A549 (cell line): ENCODE results near the gene GRAMD2B. TPM values are rescaled to one million over a fixed set of nuclear protein-coding genes. Genes with fewer than 3 reads are reported as not detected.

Experiments
- ATAC-seq, 2 experiments: fragments of 200-7000 bp in 1 of 2; fragments of >200 bp in 1 of 2; cut with Nextera tagmentation in 1 of 2; cut with Tn5 transposase in 1 of 2; 3 replicates each; pipeline versions ENCODE4 v1.8.0 to v1.9.1; 2018 to 2020; ENCODE audit warnings: mild to moderate bottlenecking in 1 of 2, moderate library complexity in 1 of 2
- CTCF ChIA-PET: fragments of 300-600 bp; sonication (Branson Sonifier 250); formaldehyde crosslinking; extraction: SDS; loops from one replicate; lab custom pipeline; 2021; ENCODE audit warnings: antibody characterized with exemption, inconsistent platforms; lab: Yijun Ruan, JAX
- POLR2A ChIA-PET: fragments of 350-600 bp; formaldehyde crosslinking; extraction: SDS; loops from one replicate; lab custom pipeline; 2021; ENCODE audit warnings: antibody characterized with exemption, inconsistent platforms; lab: Yijun Ruan, JAX
- DNase-seq, 2 experiments: peaks; one replicate each; pipeline versions ENCODE4 v3.0.0 to v3.0.0-alpha.2; 2011 to 2016; ENCODE audit warnings: low read depth in 1 of 2, low spot score in 1 of 2
- FAIRE-seq: peaks from 2 replicates; lab custom pipeline; 2011; peaks lifted over from hg19 to GRCh38; lab: Jason Lieb, UNC
- H3K27ac ChIP-seq, 2 experiments: fragments of >200 bp; sonication (Bioruptor Twin); formaldehyde crosslinking; 3 replicates each; pipeline ENCODE4 v1.5.1; 2016 to 2017
- H3K4me1 ChIP-seq: fragments of >200 bp; sonication (Bioruptor Twin); formaldehyde crosslinking; 3 replicates; pipeline ENCODE4 v1.6.1; 2016
- H3K4me2 ChIP-seq: fragments of >200 bp; sonication (Bioruptor Twin); formaldehyde crosslinking; 3 replicates; pipeline ENCODE4 v1.6.1; 2016
- H3K4me3 ChIP-seq: fragments of >200 bp; sonication (Bioruptor Twin); formaldehyde crosslinking; 3 replicates; pipeline ENCODE4 v1.5.1; 2016
- H3K9me3 ChIP-seq: fragments of >200 bp; sonication (Bioruptor Twin); formaldehyde crosslinking; 3 replicates; pipeline ENCODE4 v1.6.1; 2016
- BHLHE40 ChIP-seq: IDR thresholded peaks from 2 replicates; pipeline ENCODE4 v1.6.1; 2012; ENCODE audit warnings: low read depth, low read length, inconsistent platforms
- CBX2 ChIP-seq: fragments of 200-600 bp; sonication (generic); IDR thresholded peaks from 2 replicates; pipeline ENCODE4 v1.6.1; 2016; ENCODE audit warnings: low read depth, mild to moderate bottlenecking, borderline replicate concordance
- CEBPB ChIP-seq, 2 experiments: fragments of >200 bp in 1 of 2; sonication (Bioruptor Twin) in 1 of 2; formaldehyde crosslinking in 1 of 2; IDR thresholded peaks; 2 replicates each; pipeline ENCODE4 v1.6.1; 2012 to 2016
- EHF ChIP-seq: fragments of 250-450 bp; sonication (Bioruptor Pico); IDR thresholded peaks from 2 replicates; pipeline ENCODE4 v1.5.0; 2020; ENCODE audit warnings: mild to moderate bottlenecking
- EHMT2 ChIP-seq: fragments of 200-600 bp; sonication (generic); IDR thresholded peaks from 2 replicates; pipeline ENCODE4 v1.6.1; 2016; ENCODE audit warnings: antibody characterized with exemption, low read depth, mild to moderate bottlenecking, moderate library complexity
- FOSL2 ChIP-seq, 2 experiments: fragments of 450-650 bp in 1 of 2; fragments of >200 bp in 1 of 2; sonication (Bioruptor Twin) in 1 of 2; formaldehyde crosslinking; IDR thresholded peaks; 2 replicates each; pipeline versions ENCODE4 v1.5.0 to v1.6.1; 2016 to 2020; ENCODE audit warnings: mild to moderate bottlenecking in 1 of 2, moderate library complexity in 1 of 2
- FOXS1 ChIP-seq: fragments of 250-450 bp; sonication (Bioruptor Pico); IDR thresholded peaks from 2 replicates; pipeline ENCODE4 v1.5.0; 2020; ENCODE audit warnings: mild to moderate bottlenecking, moderate library complexity
- HDAC2 ChIP-seq: fragments of 200-600 bp; sonication (generic); IDR thresholded peaks from 2 replicates; pipeline ENCODE4 v1.6.1; 2016
- HOXA7 ChIP-seq: fragments of 250-450 bp; sonication (Bioruptor Pico); IDR thresholded peaks from 2 replicates; pipeline ENCODE4 v1.5.0; 2020; ENCODE audit warnings: mild to moderate bottlenecking, moderate library complexity
- HOXB13 ChIP-seq: fragments of 250-450 bp; sonication (Bioruptor Pico); IDR thresholded peaks from 2 replicates; pipeline ENCODE4 v1.5.0; 2020; ENCODE audit warnings: low read depth, mild to moderate bottlenecking, moderate library complexity
- HOXB5 ChIP-seq: fragments of 250-450 bp; sonication (Bioruptor Pico); IDR thresholded peaks from 2 replicates; pipeline ENCODE4 v1.5.0; 2020; ENCODE audit warnings: mild to moderate bottlenecking, moderate library complexity
- JUN ChIP-seq, 2 experiments: fragments of >200 bp; sonication (Bioruptor Twin); formaldehyde crosslinking; IDR thresholded peaks; 2 replicates in 1 of 2; 3 replicates in 1 of 2; pipeline ENCODE4 v1.6.1; 2016 to 2017
- KDM1A ChIP-seq: fragments of 200-600 bp; sonication (generic); IDR thresholded peaks from 2 replicates; pipeline ENCODE4 v1.6.1; 2016; ENCODE audit warnings: low read depth, mild to moderate bottlenecking
- MAZ ChIP-seq: fragments of 150-350 bp; IDR thresholded peaks from 2 replicates; pipeline ENCODE4 v1.6.1; 2014; ENCODE audit warnings: antibody characterized with exemption, low read depth, low read length, borderline replicate concordance
- NPAS2 ChIP-seq: fragments of 250-450 bp; sonication (Bioruptor Pico); IDR thresholded peaks from 2 replicates; pipeline ENCODE4 v1.8.0; 2022; ENCODE audit warnings: mild to moderate bottlenecking, moderate library complexity, borderline replicate concordance
- PHF8 ChIP-seq: fragments of 200-600 bp; sonication (generic); IDR thresholded peaks from 2 replicates; pipeline ENCODE4 v1.6.1; 2016; ENCODE audit warnings: low read depth, mild to moderate bottlenecking, antibody characterized with exemption, moderate library complexity, borderline replicate concordance
- RARB ChIP-seq: fragments of 250-450 bp; sonication (Bioruptor Pico); IDR thresholded peaks from 2 replicates; pipeline ENCODE4 v1.8.0; 2021; ENCODE audit warnings: mild to moderate bottlenecking, moderate library complexity
- RFX5 ChIP-seq: fragments of 450-650 bp; IDR thresholded peaks from 2 replicates; pipeline ENCODE4 v1.7.1; 2014; ENCODE audit warnings: antibody characterized with exemption, mild to moderate bottlenecking, moderate library complexity
- TFCP2L1 ChIP-seq: fragments of 250-450 bp; sonication (Bioruptor Pico); IDR thresholded peaks from 2 replicates; pipeline ENCODE4 v1.5.0; 2021; ENCODE audit warnings: mild to moderate bottlenecking
- ZC3H11A ChIP-seq: fragments of 450-650 bp; IDR thresholded peaks from 2 replicates; pipeline ENCODE4 v1.6.1; 2014; ENCODE audit warnings: antibody characterized with exemption, mild to moderate bottlenecking
- ZFP36 ChIP-seq: fragments of 450-650 bp; IDR thresholded peaks from 2 replicates; pipeline ENCODE4 v1.6.1; 2014; ENCODE audit warnings: borderline replicate concordance; ENCODE audit not compliant: partially characterized antibody
- ZNF302 ChIP-seq: fragments of 250-450 bp; sonication (Bioruptor Pico); IDR thresholded peaks from 2 replicates; pipeline ENCODE4 v1.9.0; 2021; ENCODE audit warnings: inconsistent platforms, mild to moderate bottlenecking, moderate library complexity
- ZSCAN20 ChIP-seq: fragments of 250-450 bp; sonication (Bioruptor Pico); IDR thresholded peaks from 2 replicates; pipeline ENCODE4 v1.8.0; 2022; ENCODE audit warnings: mild to moderate bottlenecking, moderate library complexity
- WGBS: methylation state at CpG from one replicate; pipeline ENCODE4 v1.1.6; 2017; ENCODE audit errors: missing lambda C conversion rate; 5-methylcytosine and 5-hydroxymethylcytosine counted together
- polyA plus RNA-seq, 4 experiments: library from polyadenylated mRNA; depleted of rRNA in 3 of 4; stranded (reverse); fragments of >200 nt; fragmentation: RNase III in 1 of 4; extraction: RNeasy Plus Mini Kit Qiagen cat#74134 plus additional on column Dnase treatment in 1 of 4; gene quantifications; 2 replicates in 3 of 4; 3 replicates in 1 of 4; pipeline ENCODE4 v1.2.3, GENCODE V29; 2011 to 2017
- TF ChIP-seq, protein P1 (sequence below): fragments of >200 bp; sonication (Bioruptor Twin); formaldehyde crosslinking; IDR thresholded peaks from 2 replicates; pipeline ENCODE4 v1.6.1; 2016
- TF ChIP-seq, protein P2 (sequence below): fragments of 250-450 bp; sonication (Bioruptor Pico); IDR thresholded peaks from 2 replicates; pipeline ENCODE4 v1.5.0; 2021; ENCODE audit warnings: mild to moderate bottlenecking, moderate library complexity, borderline replicate concordance
- TF ChIP-seq, protein P3 (sequence below): fragments of 250-450 bp; sonication (Bioruptor Pico); IDR thresholded peaks from 2 replicates; pipeline ENCODE4 v1.5.0; 2020; ENCODE audit warnings: low read depth, mild to moderate bottlenecking, moderate library complexity
- TF ChIP-seq, protein P4 (sequence below): fragments of >200 bp; sonication (Bioruptor Twin); formaldehyde crosslinking; IDR thresholded peaks from 3 replicates; pipeline ENCODE4 v1.5.1; 2016
- TF ChIP-seq, protein P5 (sequence below): IDR thresholded peaks from 2 replicates; pipeline ENCODE4 v1.6.1; 2012
- TF ChIP-seq, protein P6 (sequence below): fragments of 450-650 bp; IDR thresholded peaks from 2 replicates; pipeline ENCODE4 v1.6.1; 2014; ENCODE audit warnings: antibody characterized with exemption

The GRAMD2B gene
- polyA plus RNA-seq, 2 of the 4 experiments (the other 2 are of a cell fraction) = 1.0 to 1.2 TPM

DNA sequence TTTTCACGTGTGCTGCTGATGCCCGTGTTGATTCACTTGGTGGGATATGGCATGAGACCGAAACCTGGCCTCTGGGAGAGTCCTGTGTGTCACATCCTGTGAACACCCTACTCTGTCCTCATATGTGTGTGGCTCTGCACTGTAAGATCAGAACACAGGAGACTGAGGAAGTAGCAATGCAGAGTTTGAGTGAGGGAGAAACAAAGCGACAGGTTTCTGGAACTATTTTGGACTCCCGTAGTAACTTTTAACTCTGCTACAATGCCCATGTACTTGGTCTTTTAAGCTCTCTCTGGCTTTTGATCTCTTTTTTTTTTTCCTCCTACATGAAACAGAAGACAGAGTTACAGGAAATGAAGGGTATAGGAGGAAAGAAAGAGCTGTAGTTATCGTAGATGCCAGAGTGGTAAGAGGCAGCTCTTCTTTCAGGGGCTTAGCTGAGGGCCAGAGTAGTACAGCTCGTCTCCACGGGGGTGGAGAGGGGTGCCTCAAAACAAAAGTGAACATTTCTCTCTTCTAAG is 26.6 kb downstream of the GRAMD2B start:
- FAIRE-seq = no peak
- no peak overlapping the region for H3K27ac ChIP-seq
- ATAC-seq = 0 out of 6 replicates have a peak, but pooled peaks of 1 of the 2 experiments have one; percentile 49

DNA sequence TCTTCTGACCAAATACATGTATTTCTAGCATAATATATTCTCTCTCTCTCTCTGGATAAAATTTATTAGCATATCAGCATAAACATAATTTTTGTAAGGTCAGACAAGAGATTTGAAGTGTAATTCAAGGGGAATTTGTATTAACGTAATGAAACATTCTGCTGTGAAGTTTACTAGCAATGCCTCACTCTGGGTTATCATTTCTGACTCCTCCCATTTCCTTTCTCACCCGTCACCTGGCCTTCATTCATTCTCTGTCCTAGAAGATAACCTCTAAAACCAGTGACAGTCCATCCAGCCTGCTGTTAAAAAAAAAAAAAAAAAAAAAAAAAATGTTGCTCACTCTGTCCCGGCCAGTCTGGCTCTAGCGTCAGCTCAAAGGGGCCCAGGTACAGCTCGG is 27.1 kb downstream of the GRAMD2B start:
- ATAC-seq (no peak), DNase-seq (no peak), FAIRE-seq (no peak)
- H3K4me2 ChIP-seq = no peak overlapping the region
- H3K4me1 ChIP-seq = no peaks in the 10 kb centered on the region
- no peak overlapping the region for H3K4me3 ChIP-seq
- 79% methylated on average over 5 of the region's 5 CpGs for WGBS
- no peaks in the 10 kb centered on the region for H3K9me3 ChIP-seq
- CTCF ChIA-PET = no interaction called here
- H3K27ac ChIP-seq = no peak overlapping the region
- POLR2A ChIA-PET = no interaction called here
- no peak for TF ChIP-seq CEBPB (IDR thresholded peaks at IDR 0.05)
- TF ChIP-seq, protein P1, sequence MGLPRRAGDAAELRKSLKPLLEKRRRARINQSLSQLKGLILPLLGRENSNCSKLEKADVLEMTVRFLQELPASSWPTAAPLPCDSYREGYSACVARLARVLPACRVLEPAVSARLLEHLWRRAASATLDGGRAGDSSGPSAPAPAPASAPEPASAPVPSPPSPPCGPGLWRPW = no peak
- no peak for TF ChIP-seq EHMT2
- no peak for TF ChIP-seq JUN (IDR thresholded peaks at IDR 0.05)
- TF ChIP-seq, protein P2, sequence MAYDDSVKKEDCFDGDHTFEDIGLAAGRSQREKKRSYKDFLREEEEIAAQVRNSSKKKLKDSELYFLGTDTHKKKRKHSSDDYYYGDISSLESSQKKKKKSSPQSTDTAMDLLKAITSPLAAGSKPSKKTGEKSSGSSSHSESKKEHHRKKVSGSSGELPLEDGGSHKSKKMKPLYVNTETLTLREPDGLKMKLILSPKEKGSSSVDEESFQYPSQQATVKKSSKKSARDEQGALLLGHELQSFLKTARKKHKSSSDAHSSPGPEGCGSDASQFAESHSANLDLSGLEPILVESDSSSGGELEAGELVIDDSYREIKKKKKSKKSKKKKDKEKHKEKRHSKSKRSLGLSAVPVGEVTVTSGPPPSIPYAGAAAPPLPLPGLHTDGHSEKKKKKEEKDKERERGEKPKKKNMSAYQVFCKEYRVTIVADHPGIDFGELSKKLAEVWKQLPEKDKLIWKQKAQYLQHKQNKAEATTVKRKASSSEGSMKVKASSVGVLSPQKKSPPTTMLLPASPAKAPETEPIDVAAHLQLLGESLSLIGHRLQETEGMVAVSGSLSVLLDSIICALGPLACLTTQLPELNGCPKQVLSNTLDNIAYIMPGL = no peak
- no peak for TF ChIP-seq HOXB5 (CRISPR knock-in tag)
- TF ChIP-seq, protein P3, sequence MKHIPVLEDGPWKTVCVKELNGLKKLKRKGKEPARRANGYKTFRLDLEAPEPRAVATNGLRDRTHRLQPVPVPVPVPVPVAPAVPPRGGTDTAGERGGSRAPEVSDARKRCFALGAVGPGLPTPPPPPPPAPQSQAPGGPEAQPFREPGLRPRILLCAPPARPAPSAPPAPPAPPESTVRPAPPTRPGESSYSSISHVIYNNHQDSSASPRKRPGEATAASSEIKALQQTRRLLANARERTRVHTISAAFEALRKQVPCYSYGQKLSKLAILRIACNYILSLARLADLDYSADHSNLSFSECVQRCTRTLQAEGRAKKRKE (CRISPR knock-in tag) = no peak
- no peak for TF ChIP-seq BHLHE40
- TF ChIP-seq CBX2 = no peak
- no peak for TF ChIP-seq FOXS1 (CRISPR knock-in tag)
- no peak for TF ChIP-seq ZC3H11A
- no peak for TF ChIP-seq MAZ
- no peak for TF ChIP-seq HOXB13 (CRISPR knock-in tag)
- TF ChIP-seq HDAC2 = no peak
- no peak for TF ChIP-seq ZFP36

More for the DNA sequence above, 26.6 kb downstream of the GRAMD2B start:
- TF ChIP-seq RFX5 (no peak), KDM1A (no peak), RARB (CRISPR knock-in tag) (no peak), ZNF302 (CRISPR knock-in tag) (no peak), FOXS1 (CRISPR knock-in tag) (no peak), PHF8 (no peak), FOSL2 (IDR thresholded peaks at IDR 0.05) (no peak), FOSL2 (CRISPR knock-in tag; IDR thresholded peaks at IDR 0.05) (no peak), ZSCAN20 (CRISPR knock-in tag) (no peak), TFCP2L1 (CRISPR knock-in tag) (no peak), BHLHE40 (no peak), NPAS2 (CRISPR knock-in tag) (no peak), EHF (CRISPR knock-in tag) (no peak), CBX2 (no peak), MAZ (no peak), HOXA7 (CRISPR knock-in tag) (no peak)
- TF ChIP-seq, protein P1 = no peak
- TF ChIP-seq, protein P2 = no peak
- TF ChIP-seq, protein P4, sequence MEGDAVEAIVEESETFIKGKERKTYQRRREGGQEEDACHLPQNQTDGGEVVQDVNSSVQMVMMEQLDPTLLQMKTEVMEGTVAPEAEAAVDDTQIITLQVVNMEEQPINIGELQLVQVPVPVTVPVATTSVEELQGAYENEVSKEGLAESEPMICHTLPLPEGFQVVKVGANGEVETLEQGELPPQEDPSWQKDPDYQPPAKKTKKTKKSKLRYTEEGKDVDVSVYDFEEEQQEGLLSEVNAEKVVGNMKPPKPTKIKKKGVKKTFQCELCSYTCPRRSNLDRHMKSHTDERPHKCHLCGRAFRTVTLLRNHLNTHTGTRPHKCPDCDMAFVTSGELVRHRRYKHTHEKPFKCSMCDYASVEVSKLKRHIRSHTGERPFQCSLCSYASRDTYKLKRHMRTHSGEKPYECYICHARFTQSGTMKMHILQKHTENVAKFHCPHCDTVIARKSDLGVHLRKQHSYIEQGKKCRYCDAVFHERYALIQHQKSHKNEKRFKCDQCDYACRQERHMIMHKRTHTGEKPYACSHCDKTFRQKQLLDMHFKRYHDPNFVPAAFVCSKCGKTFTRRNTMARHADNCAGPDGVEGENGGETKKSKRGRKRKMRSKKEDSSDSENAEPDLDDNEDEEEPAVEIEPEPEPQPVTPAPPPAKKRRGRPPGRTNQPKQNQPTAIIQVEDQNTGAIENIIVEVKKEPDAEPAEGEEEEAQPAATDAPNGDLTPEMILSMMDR = no peak
- TF ChIP-seq, protein P5, sequence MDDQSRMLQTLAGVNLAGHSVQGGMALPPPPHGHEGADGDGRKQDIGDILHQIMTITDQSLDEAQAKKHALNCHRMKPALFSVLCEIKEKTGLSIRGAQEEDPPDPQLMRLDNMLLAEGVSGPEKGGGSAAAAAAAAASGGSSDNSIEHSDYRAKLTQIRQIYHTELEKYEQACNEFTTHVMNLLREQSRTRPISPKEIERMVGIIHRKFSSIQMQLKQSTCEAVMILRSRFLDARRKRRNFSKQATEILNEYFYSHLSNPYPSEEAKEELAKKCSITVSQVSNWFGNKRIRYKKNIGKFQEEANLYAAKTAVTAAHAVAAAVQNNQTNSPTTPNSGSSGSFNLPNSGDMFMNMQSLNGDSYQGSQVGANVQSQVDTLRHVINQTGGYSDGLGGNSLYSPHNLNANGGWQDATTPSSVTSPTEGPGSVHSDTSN = no peak
- TF ChIP-seq, protein P6, sequence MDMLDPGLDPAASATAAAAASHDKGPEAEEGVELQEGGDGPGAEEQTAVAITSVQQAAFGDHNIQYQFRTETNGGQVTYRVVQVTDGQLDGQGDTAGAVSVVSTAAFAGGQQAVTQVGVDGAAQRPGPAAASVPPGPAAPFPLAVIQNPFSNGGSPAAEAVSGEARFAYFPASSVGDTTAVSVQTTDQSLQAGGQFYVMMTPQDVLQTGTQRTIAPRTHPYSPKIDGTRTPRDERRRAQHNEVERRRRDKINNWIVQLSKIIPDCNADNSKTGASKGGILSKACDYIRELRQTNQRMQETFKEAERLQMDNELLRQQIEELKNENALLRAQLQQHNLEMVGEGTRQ = no peak
- H3K4me1 ChIP-seq = no peaks in the 10 kb centered on the region
- H3K4me3 ChIP-seq = no peak overlapping the region
- ChIA-PET POLR2A (no interaction called here), CTCF (no interaction called here)
- WGBS = 37% methylated on average over 8 of the region's 8 CpGs
- H3K9me3 ChIP-seq = no peaks in the 10 kb centered on the region
- H3K4me2 ChIP-seq = no peak overlapping the region
- no peak for DNase-seq
